GM12874 (cell line): ENCODE data around the gene TDRD7.

Experiments used
- TF ChIP-seq, protein P1 (sequence below): IDR thresholded peaks from 2 replicates; pipeline ENCODE4 v1.5.1; 2011; ENCODE audit warnings: low read depth, mild to moderate bottlenecking, control low read depth, low read length, moderate library complexity; ENCODE audit not compliant: insufficient read depth

The TDRD7 gene

GRCh38 chr9:97367729-97368128 is 44.2 kb upstream of the TDRD7 start:
- TF ChIP-seq, protein P1, sequence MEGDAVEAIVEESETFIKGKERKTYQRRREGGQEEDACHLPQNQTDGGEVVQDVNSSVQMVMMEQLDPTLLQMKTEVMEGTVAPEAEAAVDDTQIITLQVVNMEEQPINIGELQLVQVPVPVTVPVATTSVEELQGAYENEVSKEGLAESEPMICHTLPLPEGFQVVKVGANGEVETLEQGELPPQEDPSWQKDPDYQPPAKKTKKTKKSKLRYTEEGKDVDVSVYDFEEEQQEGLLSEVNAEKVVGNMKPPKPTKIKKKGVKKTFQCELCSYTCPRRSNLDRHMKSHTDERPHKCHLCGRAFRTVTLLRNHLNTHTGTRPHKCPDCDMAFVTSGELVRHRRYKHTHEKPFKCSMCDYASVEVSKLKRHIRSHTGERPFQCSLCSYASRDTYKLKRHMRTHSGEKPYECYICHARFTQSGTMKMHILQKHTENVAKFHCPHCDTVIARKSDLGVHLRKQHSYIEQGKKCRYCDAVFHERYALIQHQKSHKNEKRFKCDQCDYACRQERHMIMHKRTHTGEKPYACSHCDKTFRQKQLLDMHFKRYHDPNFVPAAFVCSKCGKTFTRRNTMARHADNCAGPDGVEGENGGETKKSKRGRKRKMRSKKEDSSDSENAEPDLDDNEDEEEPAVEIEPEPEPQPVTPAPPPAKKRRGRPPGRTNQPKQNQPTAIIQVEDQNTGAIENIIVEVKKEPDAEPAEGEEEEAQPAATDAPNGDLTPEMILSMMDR, result no peak

GRCh38 chr9:97368964-97369363 is 42.9 kb upstream of the TDRD7 start:
- TF ChIP-seq, protein P1, result no peak

DNA sequence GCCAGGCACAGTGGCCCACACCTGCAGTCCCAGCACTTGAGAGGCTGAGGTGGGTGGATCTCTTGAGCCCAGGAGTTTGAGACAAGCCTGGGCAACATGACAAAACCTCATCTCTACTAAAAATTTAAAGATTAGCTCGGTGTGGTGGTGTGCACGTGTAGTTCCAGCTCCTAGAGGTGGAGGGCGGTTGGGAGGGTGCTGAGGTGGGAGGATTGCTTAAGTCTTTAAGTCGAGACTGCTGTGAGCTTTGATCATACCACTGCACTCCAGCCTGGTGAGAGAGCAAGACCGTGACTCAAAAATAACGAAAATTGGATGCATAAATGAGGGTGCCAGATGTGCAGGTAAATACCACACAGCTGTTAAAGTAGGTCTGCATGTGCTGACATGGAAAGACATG is 39.3 kb upstream of the TDRD7 start:
- TF ChIP-seq, protein P1, result no peak

GRCh38 chr9:97373331-97373730 is 38.6 kb upstream of the TDRD7 start:
- TF ChIP-seq, protein P1, result no peak

GRCh38 chr9:97374811-97375210 is 37.1 kb upstream of the TDRD7 start:
- TF ChIP-seq, protein P1, result no peak

GRCh38 chr9:97376902-97377301 is 35.0 kb upstream of the TDRD7 start:
- TF ChIP-seq, protein P1, result no peak

DNA sequence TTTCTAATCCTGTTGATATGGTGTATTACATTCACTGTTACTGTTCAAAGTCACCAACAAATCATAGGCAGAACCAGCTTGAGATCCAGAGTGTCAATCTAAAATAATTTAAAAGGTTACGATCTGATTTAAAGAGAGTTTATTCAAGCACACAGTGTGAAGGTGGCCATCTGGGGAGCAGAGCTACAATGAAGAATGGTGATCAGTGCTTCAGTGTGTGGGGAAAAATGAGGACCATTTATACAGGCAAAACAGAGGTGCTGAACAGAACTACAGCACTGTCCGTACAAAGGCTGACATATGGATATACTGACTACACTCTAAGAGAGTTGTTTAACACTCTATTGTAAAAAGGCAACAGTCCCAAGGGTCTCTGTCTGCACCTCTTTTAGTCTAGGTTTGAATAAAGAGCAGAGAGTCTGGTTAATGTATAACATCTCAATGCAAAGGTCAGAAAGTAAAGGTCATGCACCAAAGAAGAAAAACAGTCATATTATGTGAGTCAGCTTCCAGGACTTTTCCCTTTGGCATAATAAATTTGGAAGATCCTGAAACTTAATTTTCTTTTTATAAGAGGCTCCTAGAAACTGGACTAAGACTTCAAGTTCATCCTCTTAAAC is 29.7 kb upstream of the TDRD7 start:
- TF ChIP-seq, protein P1, result no peak
